Cerebellar cortex (tissue), 1 donor: ENCODE measurements around the gene ZNF584.

Source experiments
- DNase-seq: peaks from one replicate; pipeline ENCODE4 v3.0.0-alpha.2; 2015; ENCODE audit warnings: low spot score

ZNF584 gene

GRCh38 chr19:58466089-58466759 is 57.8 kb downstream of the ZNF584 start:
- DNase-seq, result no peak

GRCh38 chr19:58466760-58467589 is 58.5 kb downstream of the ZNF584 start, which contains the start of gene ZNF324:
Gene ZNF324 (plus strand): TSS chr19:58467080. CDS start chr19:58469186, 2,106 bp downstream.
- peak; percentile 98 for DNase-seq
